HG03103 (cell line): ENCODE results near the gene EVI2B.
"Not testable (repeated sequence)": the region's sequence is repeated elsewhere in the genome, so short reads cannot be mapped to it uniquely, and the experiment has no call there.

Source experiments
- ATAC-seq: cut with Tn5 transposase; IDR thresholded peaks from one replicate; pipeline ENCODE4 v1.9.1; 2021; ENCODE audit warnings: low read depth; ENCODE audit not compliant: unreplicated experiment

Gene EVI2B

GRCh38 chr17:31311526-31311925 lies 2.3 kb downstream of the EVI2B start:
- ATAC-seq: no peak

DNA sequence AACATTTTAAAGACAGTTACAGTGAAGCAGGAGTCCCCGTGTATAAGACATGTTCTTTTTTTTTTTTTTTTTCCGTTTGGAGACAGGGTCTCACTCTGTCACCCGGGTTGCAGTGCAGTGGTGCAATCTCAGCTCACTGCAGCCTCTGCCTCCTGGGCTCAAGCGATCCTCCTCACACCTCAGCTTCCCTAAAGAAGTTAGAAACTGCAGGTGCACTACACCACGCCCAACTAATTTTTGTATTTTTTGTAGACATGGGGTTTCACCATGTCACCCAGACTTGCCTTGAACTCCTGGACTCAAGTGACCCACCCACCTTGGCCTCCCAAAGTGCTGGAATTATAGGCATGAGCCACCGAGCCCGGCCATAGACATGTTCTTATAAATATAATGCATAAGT lies 3.0 kb downstream of the EVI2B start:
- no peak for ATAC-seq

DNA sequence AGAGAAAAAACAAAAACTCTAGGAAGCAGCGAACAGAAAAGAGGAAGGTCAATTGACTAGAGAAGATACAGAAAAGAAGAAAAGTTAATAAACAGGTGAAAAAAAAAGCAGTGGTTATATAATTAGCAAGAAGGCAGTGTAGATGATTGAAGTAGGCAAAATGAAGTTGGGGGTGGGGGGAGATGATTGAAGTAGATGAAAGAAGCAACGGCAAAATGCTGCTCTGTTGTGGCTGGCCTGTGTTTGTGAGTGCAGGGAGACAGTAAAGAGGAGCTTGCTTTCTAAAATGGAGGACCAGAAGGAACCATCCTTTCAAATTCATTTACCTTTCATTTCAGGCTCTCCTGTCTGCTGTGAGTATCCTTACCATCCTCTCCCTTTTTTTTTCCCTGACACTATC lies 3.6 kb downstream of the EVI2B start:
- ATAC-seq: no peak

GRCh38 chr17:31309556-31309955 lies 4.3 kb downstream of the EVI2B start:
- no peak for ATAC-seq

DNA sequence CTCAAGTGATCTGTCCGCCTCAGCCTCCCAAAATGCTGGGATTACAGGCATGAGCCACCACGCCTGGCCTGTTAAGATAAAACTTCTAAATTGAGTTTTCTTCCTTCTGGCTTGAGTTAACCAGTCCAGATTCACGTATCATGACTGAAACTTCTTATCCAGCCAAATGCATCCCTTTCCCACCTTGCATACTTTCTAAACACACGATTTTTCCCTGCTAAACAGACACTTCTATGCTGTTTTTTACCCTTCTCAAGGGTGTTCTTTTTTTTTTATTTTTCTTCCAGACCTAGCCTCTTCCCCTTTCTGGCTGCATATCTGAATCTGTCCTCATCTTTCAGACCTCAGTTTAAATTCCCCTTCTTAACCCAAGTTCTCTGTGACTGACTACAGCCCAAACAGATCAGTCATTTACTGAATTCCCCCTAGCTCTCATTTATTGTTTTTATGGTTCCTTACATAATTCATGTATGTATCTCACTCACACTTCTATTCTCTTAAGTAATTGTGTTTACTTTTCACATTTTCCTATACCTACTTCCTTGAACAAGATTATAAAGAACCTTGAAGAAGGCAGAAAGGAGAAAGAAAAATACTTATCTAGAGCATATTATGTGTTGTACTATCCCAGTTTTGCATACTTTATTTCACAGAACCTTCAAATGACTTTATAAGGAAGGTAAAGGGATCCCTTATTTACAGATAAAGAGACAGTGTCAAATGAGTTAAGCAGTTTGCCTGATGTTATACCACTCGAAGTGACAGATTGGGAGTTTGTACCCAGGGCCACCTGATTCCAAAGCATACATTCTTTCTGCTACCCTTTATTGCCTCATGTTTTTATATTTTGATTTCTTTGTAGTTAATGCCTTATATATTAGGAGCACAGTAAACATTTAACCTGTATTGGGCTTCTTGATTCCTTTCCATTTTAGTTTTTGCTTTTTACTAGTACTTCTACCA lies 5.2 kb downstream of the EVI2B start:
- ATAC-seq: no peak

DNA sequence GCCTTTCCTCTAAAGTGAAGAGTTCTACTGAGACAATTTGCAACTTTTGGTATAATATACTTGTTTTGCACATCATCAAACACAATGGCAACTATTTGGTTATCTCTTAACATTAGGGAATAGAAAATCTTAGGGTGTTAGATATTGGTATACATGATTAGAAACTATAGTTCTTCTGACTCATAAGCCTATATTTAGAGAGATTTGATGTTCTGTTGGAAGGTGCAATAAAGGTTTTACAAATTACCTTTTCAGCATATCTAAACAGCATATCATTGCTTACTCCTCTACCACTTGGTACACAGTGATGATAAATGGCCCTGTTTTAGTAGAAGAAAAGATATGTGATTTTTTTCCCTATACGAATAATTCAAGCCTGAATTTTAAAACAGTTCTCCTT lies 6.2 kb downstream of the EVI2B start:
- ATAC-seq: no peak

DNA sequence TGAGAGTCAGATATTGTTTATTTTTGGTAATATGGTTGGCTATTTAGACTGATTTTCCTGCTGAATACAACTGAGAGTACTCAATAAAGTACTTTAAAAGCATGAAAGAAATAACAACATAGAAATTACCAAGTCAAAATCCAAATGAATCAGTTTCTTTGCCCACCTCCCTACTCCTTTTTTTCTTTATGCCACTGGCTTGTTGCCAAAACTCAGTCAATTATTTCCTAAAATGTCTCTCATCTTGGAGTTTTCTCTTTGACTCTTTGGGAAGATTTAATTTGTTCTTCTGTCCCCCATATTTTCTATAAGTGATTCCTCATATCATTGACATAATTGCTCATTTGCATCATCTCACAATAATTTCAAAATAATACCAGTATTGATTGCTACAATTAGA lies 14.2 kb downstream of the EVI2B start:
- ATAC-seq: no peak

DNA sequence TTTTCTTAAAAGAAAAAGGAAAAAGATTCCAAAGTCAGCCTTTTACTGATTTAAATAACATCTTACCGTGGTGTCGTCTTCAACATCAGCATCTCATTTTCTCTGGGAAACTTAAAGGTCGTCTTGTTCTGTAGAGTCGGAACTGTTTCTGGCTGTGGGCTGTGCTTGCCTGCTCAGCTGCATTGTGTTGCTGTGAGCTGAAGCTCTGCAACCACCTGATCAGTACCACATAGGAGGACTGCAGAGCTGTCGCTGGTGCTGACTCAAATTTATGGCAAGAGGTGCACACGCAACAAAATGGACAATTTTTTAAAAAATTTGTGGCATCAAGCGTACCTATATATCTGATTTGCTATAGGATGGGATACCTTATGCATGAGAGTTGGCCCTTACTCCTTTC lies 16.8 kb downstream of the EVI2B start, which contains the start of gene OMG:
OMG (minus strand) TSS at position 150 of the 400 bp plus-strand sequence. CDS start 908 bp downstream, outside the sequence.
- no peak for ATAC-seq

- no peak for ATAC-seq
Measured at GRCh38 chr17:31296142-31296541, 17.7 kb downstream of the EVI2B start.

- ATAC-seq: no peak
Measured at GRCh38 chr17:31295489-31295871, 18.4 kb downstream of the EVI2B start.

DNA sequence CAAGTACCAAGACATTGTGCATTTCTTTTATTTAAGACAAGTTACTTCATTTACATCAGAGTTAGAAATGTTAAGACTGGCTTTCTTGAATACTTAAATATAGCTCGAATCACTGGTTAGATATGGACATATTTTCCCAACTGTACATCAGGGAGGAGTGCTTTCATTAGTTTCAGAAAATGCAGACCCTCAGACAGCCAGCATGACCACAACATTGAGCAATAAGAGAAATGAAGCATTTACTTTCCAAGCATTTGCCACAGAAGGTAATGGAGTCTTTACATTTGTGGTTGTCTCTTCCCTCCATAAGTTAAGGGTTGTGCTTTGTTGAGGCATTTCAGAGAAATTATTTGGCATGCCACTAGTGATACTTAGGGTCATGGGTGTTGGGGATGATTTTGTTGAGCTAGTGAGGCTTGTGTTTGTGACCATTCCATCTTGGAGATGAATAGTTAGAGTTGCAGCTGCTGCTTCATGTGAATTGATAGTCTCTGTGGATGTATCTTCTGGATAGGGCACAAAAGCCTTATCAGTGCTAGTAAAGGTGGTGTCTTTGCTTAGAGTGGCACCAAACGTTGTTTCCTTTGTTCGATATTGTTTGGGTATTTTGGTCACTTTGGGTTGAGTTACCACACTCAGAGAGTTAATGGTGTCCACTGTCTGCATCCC lies 18.9 kb downstream of the EVI2B start:
- ATAC-seq: no peak

- no peak for ATAC-seq
Measured at GRCh38 chr17:31294231-31294630, 19.6 kb downstream of the EVI2B start.

DNA sequence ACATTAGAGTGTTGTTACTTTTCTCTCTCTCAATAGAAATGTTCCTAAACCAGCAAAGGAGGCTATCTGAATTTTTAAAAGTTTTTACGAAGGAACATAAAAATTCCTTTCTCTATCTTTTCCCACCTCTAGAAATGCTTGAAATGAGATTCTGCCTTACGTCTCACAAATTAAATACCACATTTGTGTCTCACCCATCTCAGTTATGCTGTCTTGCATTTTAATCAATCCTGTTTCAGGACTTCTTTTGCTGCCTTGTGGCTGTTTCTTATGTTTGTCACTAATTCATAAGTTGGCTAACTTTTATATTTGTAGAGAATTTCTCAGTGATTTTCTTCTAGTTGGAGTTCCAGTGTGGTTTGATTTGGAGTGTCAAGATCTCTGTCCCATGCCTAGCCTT lies 20.3 kb downstream of the EVI2B start:
- no peak for ATAC-seq

DNA sequence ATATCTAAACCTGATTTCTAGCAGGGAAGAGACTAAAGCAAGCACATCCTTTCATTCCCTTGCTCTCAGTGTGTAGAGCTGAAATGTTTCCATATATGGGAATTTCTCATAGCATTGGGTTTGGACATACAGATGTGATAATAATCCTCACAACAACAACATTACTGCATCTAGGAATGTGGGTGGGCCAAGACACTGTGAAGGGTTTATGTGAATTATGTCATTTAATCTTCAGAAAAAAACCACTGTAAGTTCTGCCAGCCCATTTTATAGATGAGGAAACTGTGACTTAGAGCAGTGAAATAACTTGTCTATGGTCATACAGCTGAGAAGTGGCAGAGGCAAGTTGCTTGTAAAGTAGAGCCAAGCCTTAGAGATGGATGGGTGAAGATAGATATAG lies 22.0 kb downstream of the EVI2B start:
- ATAC-seq: no peak

DNA sequence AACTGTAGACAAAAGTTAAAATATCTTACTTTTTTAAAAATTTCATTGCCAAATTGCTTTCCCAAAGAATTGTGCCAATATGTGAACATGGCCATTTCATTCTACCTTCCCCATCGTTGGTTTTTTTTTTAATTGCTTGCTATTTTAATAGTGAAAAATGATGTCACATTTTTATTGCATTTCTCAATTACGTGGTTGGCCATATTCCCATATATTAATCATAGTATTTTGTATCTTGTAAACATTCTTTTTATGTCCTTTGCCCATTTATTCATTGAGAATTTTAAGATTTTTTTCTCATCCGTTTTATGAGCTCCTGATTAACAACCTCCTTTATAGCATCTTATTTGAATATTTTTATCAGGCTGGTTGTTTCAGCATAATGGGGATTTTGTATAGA lies 24.1 kb downstream of the EVI2B start:
- ATAC-seq: no peak

GRCh38 chr17:31287932-31288331 lies 25.9 kb downstream of the EVI2B start:
- ATAC-seq: not testable (repeated sequence)

- no peak for ATAC-seq
Measured at GRCh38 chr17:31286587-31286986, 27.3 kb downstream of the EVI2B start.

DNA sequence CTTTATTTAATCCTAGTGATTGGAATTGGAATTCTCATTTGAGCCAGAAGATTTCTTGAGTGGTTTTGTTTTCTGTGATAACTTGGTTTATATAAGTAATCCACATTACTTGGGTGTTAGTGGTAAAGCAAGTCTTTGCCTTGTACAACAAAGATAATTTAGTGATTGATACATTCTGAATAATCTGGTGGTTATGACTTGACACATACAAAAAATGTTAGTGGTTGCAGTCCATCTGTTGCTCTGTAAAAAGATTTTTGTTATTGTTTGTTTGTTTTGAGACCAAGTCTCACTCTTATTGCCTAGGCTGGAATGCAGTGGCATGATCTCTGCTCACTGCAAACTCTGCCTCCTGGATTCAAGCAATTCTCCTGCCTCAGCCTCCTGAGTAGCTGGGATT lies 30.0 kb downstream of the EVI2B start:
- ATAC-seq: no peak

- no peak for ATAC-seq
Measured at GRCh38 chr17:31281061-31281460, 32.8 kb downstream of the EVI2B start.

- ATAC-seq: no peak
Measured at GRCh38 chr17:31279401-31279800, 34.5 kb downstream of the EVI2B start.

- ATAC-seq: no peak
Measured at GRCh38 chr17:31275116-31275515, 38.7 kb downstream of the EVI2B start.

GRCh38 chr17:31274252-31274651 lies 39.6 kb downstream of the EVI2B start:
- no peak for ATAC-seq
